B cell (primary cell): ENCODE measurements around the gene IL31. TPM values are rescaled to one million over a fixed set of nuclear protein-coding genes. Genes with fewer than 3 reads are reported as not detected.

Experiments
- ATAC-seq: fragments of 200-7000 bp; cut with Tn5 transposase; one replicate; pipeline ENCODE4 v1.10.0; 2021; ENCODE audit warnings: low read depth, mild to moderate bottlenecking, moderate number of reproducible peaks, moderate library complexity
- CTCF ChIA-PET: fragments of 350-600 bp; sonication (Branson Sonifier 250); formaldehyde crosslinking; loops from one replicate; lab custom pipeline; 2021; ENCODE audit warnings: antibody characterized with exemption, inconsistent platforms; lab: Charles Lee
- POLR2A ChIA-PET: fragments of 350-600 bp; sonication (Branson Sonifier 250); formaldehyde crosslinking; loops from one replicate; lab custom pipeline; 2021; ENCODE audit warnings: antibody characterized with exemption; lab: Charles Lee
- DNase-seq: peaks from one replicate; pipeline ENCODE4 v3.0.0; 2013
- H2AFZ ChIP-seq: 2 replicates; pipeline ENCODE4 v1.6.1; 2012; ENCODE audit warnings: mild to moderate bottlenecking, low read depth, low read length; ENCODE audit not compliant: insufficient read depth, poor library complexity, severe bottlenecking
- H3K27ac ChIP-seq, 2 donors: 1 replicate in 1 of 2; 2 replicates in 1 of 2; pipeline ENCODE4 v1.5.1; 2012 to 2013; ENCODE audit warnings: low read length in 2 of 2, mild to moderate bottlenecking in 2 of 2, moderate library complexity in 1 of 2
- H3K27me3 ChIP-seq, 4 experiments: fragments of 200-600 bp in 1 of 4; sonication (generic) in 1 of 4; replicated peaks in 1 of 4; 1 replicate in 2 of 4; 2 replicates in 2 of 4; pipeline versions ENCODE4 v1.6.1 to v1.7.0; 2013 to 2016; ENCODE audit warnings: low read length in 3 of 4, mild to moderate bottlenecking in 2 of 4, mixed read lengths in 1 of 4, moderate library complexity in 1 of 4; ENCODE audit not compliant: insufficient read depth in 4 of 4, control insufficient read depth in 3 of 4; ENCODE audit errors: control extremely low read depth in 1 of 4
- H3K36me3 ChIP-seq, 2 experiments: replicated peaks in 1 of 2; 1 replicate in 1 of 2; 2 replicates in 1 of 2; pipeline versions ENCODE4 v1.6.1 to v1.7.1; 2013; ENCODE audit warnings: low read length in 1 of 2; ENCODE audit not compliant: insufficient read depth in 2 of 2, control insufficient read depth in 1 of 2; ENCODE audit errors: control extremely low read depth in 1 of 2, extremely low read depth in 1 of 2
- H3K4me1 ChIP-seq, 2 donors: fragments of 200-600 bp in 1 of 2; sonication (generic) in 1 of 2; 1 replicate in 1 of 2; 2 replicates in 1 of 2; pipeline versions ENCODE4 v1.5.1 to v1.6.1; 2013 to 2017; ENCODE audit warnings: low read length in 2 of 2; ENCODE audit not compliant: control insufficient read depth in 2 of 2, insufficient read depth in 2 of 2
- H3K4me2 ChIP-seq: replicated peaks from 2 replicates; pipeline ENCODE3; 2012; ENCODE audit warnings: mild to moderate bottlenecking, low read depth, low read length; ENCODE audit not compliant: poor library complexity, severe bottlenecking
- H3K4me3 ChIP-seq, 5 experiments: fragments of 200-600 bp in 1 of 5; sonication (generic) in 1 of 5; 1 replicate in 3 of 5; 2 replicates in 2 of 5; pipeline versions ENCODE4 v1.5.1 to v1.7.0; 2011 to 2016; ENCODE audit warnings: low read length in 4 of 5, mild to moderate bottlenecking in 4 of 5, low read depth in 2 of 5, control low read depth in 1 of 5, moderate library complexity in 1 of 5; ENCODE audit not compliant: insufficient read depth in 1 of 5; ENCODE audit errors: control extremely low read depth in 1 of 5, extremely low read depth in 1 of 5
- H3K79me2 ChIP-seq: fragments of 200-600 bp; sonication (generic); one replicate; pipeline ENCODE4 v1.6.0; 2016; ENCODE audit warnings: low read length; ENCODE audit not compliant: control insufficient read depth, insufficient read depth
- H3K9ac ChIP-seq: fragments of 200-600 bp; sonication (generic); 2 replicates; pipeline ENCODE4 v1.6.1; 2017; ENCODE audit warnings: mild to moderate bottlenecking, low read length, moderate library complexity
- H3K9me3 ChIP-seq, 3 donors: one replicate each; pipeline versions ENCODE4 v1.6.1 to v1.7.1; 2013; ENCODE audit warnings: low read length in 2 of 3; ENCODE audit not compliant: control insufficient read depth in 2 of 3, insufficient read depth in 1 of 3; ENCODE audit errors: control extremely low read depth in 1 of 3
- H4K20me1 ChIP-seq: 2 replicates; pipeline ENCODE4 v1.6.0; 2012; ENCODE audit warnings: mild to moderate bottlenecking, low read length; ENCODE audit not compliant: insufficient read depth, control insufficient read depth, poor library complexity, severe bottlenecking
- H3K27ac Mint-ChIP-seq: one replicate; pipeline ENCODE4 v1.8.0; 2021; ENCODE audit warnings: mixed read lengths
- H3K27me3 Mint-ChIP-seq: one replicate; pipeline ENCODE4 v1.8.0; 2021; ENCODE audit warnings: mixed read lengths
- H3K4me1 Mint-ChIP-seq: one replicate; pipeline ENCODE4 v1.8.0; 2021; ENCODE audit warnings: mixed read lengths
- H3K4me3 Mint-ChIP-seq: one replicate; pipeline ENCODE4 v1.8.0; 2021; ENCODE audit warnings: mixed read lengths
- H3K9me3 Mint-ChIP-seq: one replicate; pipeline ENCODE4 v1.8.0; 2022; ENCODE audit warnings: mixed read lengths; ENCODE audit not compliant: insufficient read depth
- CTCF ChIP-seq: fragments of 200-600 bp; IDR thresholded peaks from one replicate; pipeline ENCODE4 v1.8.0; 2022; ENCODE audit warnings: antibody characterized with exemption, mild to moderate bottlenecking
- EZH2 ChIP-seq: IDR thresholded peaks from 2 replicates; pipeline ENCODE4 v1.6.1; 2012; ENCODE audit warnings: borderline replicate concordance, low read depth, mild to moderate bottlenecking, moderate library complexity, low read length; ENCODE audit not compliant: insufficient read depth, poor library complexity, severe bottlenecking
- WGBS: methylation state at CpG from one replicate; pipeline ENCODE4 v1.1.5; 2013; ENCODE audit warnings: missing lambda C conversion rate; ENCODE audit not compliant: insufficient coverage; 5-methylcytosine and 5-hydroxymethylcytosine counted together
- intact Hi-C: fragments of 100-400 bp; cut with micrococcal nuclease; formaldehyde crosslinking; loops from one replicate; pipeline ENCODE4 v1.10.0; 2022
- polyA plus RNA-seq: library from polyadenylated mRNA; depleted of rRNA; stranded (reverse); fragments of >200 nt; gene quantifications from 2 replicates; pipeline ENCODE4 v1.2.3, GENCODE V29; 2012
- total RNA-seq, 2 donors: library from RNA; stranded (reverse); fragments of 120-200 nt in 1 of 2; gene quantifications; 1 replicate in 1 of 2; 2 replicates in 1 of 2; pipeline versions ENCODE4 v1.2.3 to v1.2.4, GENCODE V29; 2013 to 2022

The IL31 gene
- total and polyA plus RNA-seq, 2 donors (not counting 1 experiment from before 2014, with no cell fraction given), result not detected

GRCh38 chr12:122145505-122146330 is 28.3 kb downstream of the IL31 start:
- no peak for DNase-seq
- H3K4me1 Mint-ChIP-seq, result no peaks in the 10 kb centered on the region
- Histone ChIP-seq H3K9me3 (no peaks in the 10 kb centered on the region), H3K4me3 (no peak overlapping the region), H3K36me3 (peaks cover 0 to 27% of the 10 kb centered on the region in 2 experiments), H3K27me3 (no peaks in the 10 kb centered on the region), H3K4me1 (no peaks in the 10 kb centered on the region), H4K20me1 (no peaks in the 10 kb centered on the region), H3K79me2 (no peaks in the 10 kb centered on the region), H2AFZ (no peak overlapping the region), H3K9ac (no peak overlapping the region), H3K4me2 (no peak overlapping the region), H3K27ac (no peak overlapping the region)
- no peak overlapping the region for H3K4me3 Mint-ChIP-seq
- no peak overlapping the region for H3K27ac Mint-ChIP-seq
- H3K9me3 Mint-ChIP-seq, result no peaks in the 10 kb centered on the region
- intact Hi-C loops, result no loop called here
- TF ChIP-seq CTCF (no peak), EZH2 (no peak)
- ChIA-PET CTCF (no interaction called here), POLR2A (no interaction called here)
- 97% methylated on average over 21 of the region's 23 CpGs for WGBS
- no peaks in the 10 kb centered on the region for H3K27me3 Mint-ChIP-seq
- ATAC-seq, result no peak

GRCh38 chr12:122144885-122145284 is 29.1 kb downstream of the IL31 start:
- no peak for ATAC-seq
- Histone ChIP-seq H3K36me3 (peaks cover 0 to 28% of the 10 kb centered on the region in 2 experiments), H3K9ac (no peak overlapping the region), H3K4me3 (no peak overlapping the region), H3K4me2 (no peak overlapping the region), H4K20me1 (no peaks in the 10 kb centered on the region), H3K4me1 (no peaks in the 10 kb centered on the region), H3K9me3 (no peaks in the 10 kb centered on the region), H3K27ac (no peak overlapping the region), H2AFZ (no peak overlapping the region), H3K79me2 (no peaks in the 10 kb centered on the region), H3K27me3 (no peaks in the 10 kb centered on the region)
- no peaks in the 10 kb centered on the region for H3K4me1 Mint-ChIP-seq
- DNase-seq, result no peak
- H3K27ac Mint-ChIP-seq, result no peak overlapping the region
- H3K9me3 Mint-ChIP-seq, result no peaks in the 10 kb centered on the region
- no peaks in the 10 kb centered on the region for H3K27me3 Mint-ChIP-seq
- ChIA-PET POLR2A (no interaction called here), CTCF (interaction anchor here (1.2 kb wide), 1 partner anchor 90 kb away, joined by 3 read pairs; no protein-coding TSS in a partner anchor)
- intact Hi-C loops, result no loop called here
- 98% methylated on average over 10 of the region's 12 CpGs for WGBS
- no peak for TF ChIP-seq EZH2
- TF ChIP-seq CTCF, result no peak
- H3K4me3 Mint-ChIP-seq, result no peak overlapping the region
